H1 (cell line): ENCODE measurements around the gene MIEN1. TPM values are rescaled to one million over a fixed set of nuclear protein-coding genes. Genes with fewer than 3 reads are reported as not detected.

Source experiments
- ASH2L ChIP-seq: fragments of 200-600, 300-600 bp; sonication (generic); IDR thresholded peaks from one replicate; pipeline ENCODE4 v1.7.1; 2017; ENCODE audit warnings: low read length
- ATF3 ChIP-seq: IDR thresholded peaks from 2 replicates; pipeline ENCODE4 v1.6.1; 2011; ENCODE audit warnings: low read depth, mild to moderate bottlenecking, low read length; ENCODE audit not compliant: insufficient read depth
- BACH1 ChIP-seq: IDR thresholded peaks from 2 replicates; pipeline ENCODE4 v1.6.1; 2012; ENCODE audit warnings: low read length, improper control_type of control experiment
- BRCA1 ChIP-seq: IDR thresholded peaks from 2 replicates; pipeline ENCODE4 v1.6.1; 2012; ENCODE audit warnings: low read depth, low read length, improper control_type of control experiment
- CEBPB ChIP-seq: IDR thresholded peaks from 2 replicates; pipeline ENCODE4 v1.6.1; 2012; ENCODE audit warnings: low read depth, low read length
- CHD2 ChIP-seq: IDR thresholded peaks from 2 replicates; pipeline ENCODE4 v1.6.1; 2012; ENCODE audit warnings: low read length, improper control_type of control experiment
- CTBP2 ChIP-seq: IDR thresholded peaks from 2 replicates; pipeline ENCODE4 v1.7.0; 2011; ENCODE audit warnings: borderline replicate concordance, mild to moderate bottlenecking, moderate library complexity, mixed read lengths, low read length; ENCODE audit not compliant: insufficient read depth, insufficient read length
- EP300 ChIP-seq, 2 experiments: IDR thresholded peaks; 1 replicate in 1 of 2; 2 replicates in 1 of 2; pipeline ENCODE4 v1.6.1; 2011 to 2012; ENCODE audit warnings: low read depth in 2 of 2, low read length in 2 of 2, mild to moderate bottlenecking in 2 of 2, borderline replicate concordance in 1 of 2, inconsistent platforms in 1 of 2, moderate library complexity in 1 of 2
- FOSL1 ChIP-seq: IDR thresholded peaks from 2 replicates; pipeline ENCODE4 v1.6.1; 2011; ENCODE audit warnings: mild to moderate bottlenecking, low read depth, low read length, moderate library complexity; ENCODE audit not compliant: insufficient read depth
- JUND ChIP-seq: IDR thresholded peaks from 2 replicates; pipeline ENCODE4 v1.6.1; 2011; ENCODE audit warnings: mild to moderate bottlenecking, improper control_type of control experiment, low read length
- KDM5A ChIP-seq: fragments of 200-600 bp; IDR thresholded peaks from 2 replicates; pipeline ENCODE4 v1.7.1; 2012; ENCODE audit warnings: mild to moderate bottlenecking, low read length, inconsistent platforms, mixed read lengths
- MAX ChIP-seq: IDR thresholded peaks from 2 replicates; pipeline ENCODE4 v1.6.1; 2012; ENCODE audit warnings: inconsistent platforms
- RBBP5 ChIP-seq: IDR thresholded peaks from 2 replicates; pipeline ENCODE4 v1.7.1; 2012; ENCODE audit warnings: low read depth, mild to moderate bottlenecking, inconsistent platforms, low read length, moderate library complexity, borderline replicate concordance
- TAF1 ChIP-seq: IDR thresholded peaks from 2 replicates; pipeline ENCODE4 v1.6.1; 2011; ENCODE audit warnings: mild to moderate bottlenecking, low read depth, low read length
- YY1 ChIP-seq: IDR thresholded peaks from 2 replicates; pipeline ENCODE4 v1.6.1; 2011; ENCODE audit warnings: low read depth, mild to moderate bottlenecking, low read length
- polyA plus RNA-seq, 7 experiments: library from polyadenylated mRNA; depleted of rRNA in 3 of 7; stranded (reverse) in 5 of 7; unstranded in 2 of 7; fragments of >200 nt in 5 of 7; fragments of 200-250 nt in 2 of 7; gene quantifications; 1 replicate in 5 of 7; 2 replicates in 1 of 7; 4 replicates in 1 of 7; pipeline versions ENCODE4 v1.2.1 to v1.2.3, GENCODE V29; 2011 to 2013; ENCODE audit warnings: missing spikeins in 2 of 7, mixed read lengths in 2 of 7
- total RNA-seq: library from RNA; stranded (reverse); fragmentation: NEBNext Ultra II Directional; extraction: Animal tissue kit (Norgen Biotek cat#: 25700); gene quantifications from 2 replicates; pipeline ENCODE4 v1.2.1, GENCODE V29; 2021

The MIEN1 gene
- total and polyA plus RNA-seq, 2 of the 8 experiments (the other 6 are each of a cell fraction or from before 2014, with no cell fraction given), result 29.6 to 54.9 TPM

- peak in 1 of 2 experiments; percentile 52; a peak in 1 of 3 replicates for TF ChIP-seq EP300 (IDR thresholded peaks at IDR 0.05; ENCODE audit: borderline replicate concordance in 1 of 2, low read depth in 2 of 2, low read length in 2 of 2)
- no peak for TF ChIP-seq KDM5A
- TF ChIP-seq TAF1, result 0 out of 2 replicates have a peak, but pooled peaks have one; percentile 29
- no peak for TF ChIP-seq CHD2
- no peak for TF ChIP-seq CEBPB
- no peak for TF ChIP-seq ASH2L
- TF ChIP-seq CTBP2, result peak; percentile 56
- no peak for TF ChIP-seq FOSL1
- no peak for TF ChIP-seq BRCA1
- no peak for TF ChIP-seq RBBP5
- TF ChIP-seq BACH1, result no peak
- no peak for TF ChIP-seq JUND
- peak; percentile 77 for TF ChIP-seq YY1
- TF ChIP-seq MAX, result no peak
- no peak for TF ChIP-seq ATF3
- TF ChIP-seq, all 59 proteins: peak for 12
Measured at GRCh38 chr17:39704821-39705551, 25.3 kb downstream of the MIEN1 start (continued).
